ENCODE measurements around the gene FCN1.
"Not testable (repeated sequence)": the region's sequence is repeated elsewhere in the genome, so short reads cannot be mapped to it uniquely, and the experiment has no call there.

The FCN1 gene

GRCh38 chr9:134959126-134959970 is 41.6 kb upstream of the FCN1 start:
- H3K36me3 Mint-ChIP-seq (ENCODE audit: low read depth), result no peaks in the 10 kb centered on the region
- no peaks in the 10 kb centered on the region for H3K4me1 Mint-ChIP-seq (ENCODE audit: low read depth)
- peaks cover 4% of the 10 kb centered on the region for H3K27me3 Mint-ChIP-seq
- H3K9me3 Mint-ChIP-seq, result no peaks in the 10 kb centered on the region
- no peak overlapping the region for H3K27ac Mint-ChIP-seq
- no peak for DNase-seq
- no peak overlapping the region for H3K4me3 Mint-ChIP-seq

GRCh38 chr9:134957945-134958227 is 40.2 kb upstream of the FCN1 start:
- H3K4me3 Mint-ChIP-seq, result no peak overlapping the region
- peaks cover 4% of the 10 kb centered on the region for H3K27me3 Mint-ChIP-seq
- H3K36me3 Mint-ChIP-seq (ENCODE audit: low read depth), result no peaks in the 10 kb centered on the region
- H3K9me3 Mint-ChIP-seq, result no peaks in the 10 kb centered on the region
- DNase-seq, result no peak
- no peaks in the 10 kb centered on the region for H3K4me1 Mint-ChIP-seq (ENCODE audit: low read depth)
- no peak overlapping the region for H3K27ac Mint-ChIP-seq

GRCh38 chr9:134957165-134957944 is 39.6 kb upstream of the FCN1 start:
- Mint-ChIP-seq H3K9me3 (peaks cover 1% of the 10 kb centered on the region), H3K27me3 (peaks cover 2% of the 10 kb centered on the region), H3K36me3 (ENCODE audit: low read depth) (no peaks in the 10 kb centered on the region), H3K27ac (no peak overlapping the region), H3K4me3 (no peak overlapping the region), H3K4me1 (ENCODE audit: low read depth) (no peaks in the 10 kb centered on the region)
- no peak for DNase-seq

- not testable (repeated sequence) for H3K4me3 Mint-ChIP-seq; H3K27me3 Mint-ChIP-seq; H3K36me3 Mint-ChIP-seq (ENCODE audit: low read depth); H3K27ac Mint-ChIP-seq; DNase-seq; H3K4me1 Mint-ChIP-seq (ENCODE audit: low read depth); H3K9me3 Mint-ChIP-seq
These were observed 38.7 kb upstream of the FCN1 start for GRCh38 chr9:134956387-134956786.

- no peaks in the 10 kb centered on the region for H3K4me1 Mint-ChIP-seq (ENCODE audit: low read depth)
These were observed 38.1 kb upstream of the FCN1 start for GRCh38 chr9:134955801-134956200.

GRCh38 chr9:134955156-134955555 is 37.4 kb upstream of the FCN1 start:
- DNase-seq, result no peak
- peaks cover 2% of the 10 kb centered on the region for H3K27me3 Mint-ChIP-seq
- no peaks in the 10 kb centered on the region for H3K4me1 Mint-ChIP-seq (ENCODE audit: low read depth)
- no peaks in the 10 kb centered on the region for H3K36me3 Mint-ChIP-seq (ENCODE audit: low read depth)
- H3K9me3 Mint-ChIP-seq, result peaks cover 7% of the 10 kb centered on the region
- H3K4me3 Mint-ChIP-seq, result no peak overlapping the region
- no peak overlapping the region for H3K27ac Mint-ChIP-seq

More at GRCh38 chr9:134955801-134956200, 38.1 kb upstream of the FCN1 start:
- Mint-ChIP-seq H3K36me3 (ENCODE audit: low read depth) (no peaks in the 10 kb centered on the region), H3K27me3 (peaks cover 2% of the 10 kb centered on the region), H3K4me3 (no peak overlapping the region), H3K9me3 (peaks cover 7% of the 10 kb centered on the region), H3K27ac (no peak overlapping the region)
- no peak for DNase-seq

GRCh38 chr9:134951994-134952393 is 34.3 kb upstream of the FCN1 start:
- no peak overlapping the region for H3K27ac Mint-ChIP-seq
- H3K4me1 Mint-ChIP-seq (ENCODE audit: low read depth), result no peaks in the 10 kb centered on the region
- H3K9me3 Mint-ChIP-seq, result peaks cover 7% of the 10 kb centered on the region
- no peaks in the 10 kb centered on the region for H3K36me3 Mint-ChIP-seq (ENCODE audit: low read depth)
- DNase-seq, result no peak
- H3K27me3 Mint-ChIP-seq, result no peaks in the 10 kb centered on the region
- H3K4me3 Mint-ChIP-seq, result no peak overlapping the region

- H3K4me1 Mint-ChIP-seq (ENCODE audit: low read depth), result no peaks in the 10 kb centered on the region
- H3K27ac Mint-ChIP-seq, result no peak overlapping the region
- H3K4me3 Mint-ChIP-seq, result no peak overlapping the region
- H3K27me3 Mint-ChIP-seq, result no peaks in the 10 kb centered on the region
- H3K36me3 Mint-ChIP-seq (ENCODE audit: low read depth), result no peaks in the 10 kb centered on the region
- DNase-seq, result no peak
- H3K9me3 Mint-ChIP-seq, result peaks cover 7% of the 10 kb centered on the region
These were observed 33.7 kb upstream of the FCN1 start for GRCh38 chr9:134951461-134951860.

- DNase-seq, result no peak
- no peak overlapping the region for H3K4me3 Mint-ChIP-seq
- H3K27ac Mint-ChIP-seq, result no peak overlapping the region
- H3K9me3 Mint-ChIP-seq, result peaks cover 7% of the 10 kb centered on the region
- H3K4me1 Mint-ChIP-seq (ENCODE audit: low read depth), result no peaks in the 10 kb centered on the region
- no peaks in the 10 kb centered on the region for H3K36me3 Mint-ChIP-seq (ENCODE audit: low read depth)
- no peaks in the 10 kb centered on the region for H3K27me3 Mint-ChIP-seq
These were observed 32.9 kb upstream of the FCN1 start for GRCh38 chr9:134950386-134951210.

GRCh38 chr9:134949681-134950385 is 32.1 kb upstream of the FCN1 start:
- H3K27me3 Mint-ChIP-seq, result no peaks in the 10 kb centered on the region
- DNase-seq, result no peak
- H3K4me3 Mint-ChIP-seq, result no peak overlapping the region
- no peaks in the 10 kb centered on the region for H3K4me1 Mint-ChIP-seq (ENCODE audit: low read depth)
- H3K36me3 Mint-ChIP-seq (ENCODE audit: low read depth), result no peaks in the 10 kb centered on the region
- peaks cover 7% of the 10 kb centered on the region for H3K9me3 Mint-ChIP-seq
- no peak overlapping the region for H3K27ac Mint-ChIP-seq

GRCh38 chr9:134948149-134948548 is 30.4 kb upstream of the FCN1 start:
- H3K9me3 Mint-ChIP-seq, result peaks cover 7% of the 10 kb centered on the region
- no peaks in the 10 kb centered on the region for H3K36me3 Mint-ChIP-seq (ENCODE audit: low read depth)
- no peaks in the 10 kb centered on the region for H3K4me1 Mint-ChIP-seq (ENCODE audit: low read depth)
- H3K27me3 Mint-ChIP-seq, result no peaks in the 10 kb centered on the region
- no peak overlapping the region for H3K4me3 Mint-ChIP-seq
- no peak overlapping the region for H3K27ac Mint-ChIP-seq
- no peak for DNase-seq

- DNase-seq, result no peak
- H3K4me1 Mint-ChIP-seq (ENCODE audit: low read depth), result no peaks in the 10 kb centered on the region
- no peaks in the 10 kb centered on the region for H3K27me3 Mint-ChIP-seq
- H3K4me3 Mint-ChIP-seq, result no peak overlapping the region
- H3K27ac Mint-ChIP-seq, result no peak overlapping the region
- H3K9me3 Mint-ChIP-seq, result peaks cover 6% of the 10 kb centered on the region
- H3K36me3 Mint-ChIP-seq (ENCODE audit: low read depth), result no peaks in the 10 kb centered on the region
These were observed 29.7 kb upstream of the FCN1 start for GRCh38 chr9:134947265-134947955.

- no peak overlapping the region for H3K4me3 Mint-ChIP-seq
- no peak for DNase-seq
- H3K9me3 Mint-ChIP-seq, result no peaks in the 10 kb centered on the region
- no peaks in the 10 kb centered on the region for H3K27me3 Mint-ChIP-seq
- H3K27ac Mint-ChIP-seq, result no peak overlapping the region
- no peaks in the 10 kb centered on the region for H3K4me1 Mint-ChIP-seq (ENCODE audit: low read depth)
- no peaks in the 10 kb centered on the region for H3K36me3 Mint-ChIP-seq (ENCODE audit: low read depth)
These were observed 29.0 kb upstream of the FCN1 start for GRCh38 chr9:134946663-134947062.
